Naive thymus-derived CD4-positive, alpha-beta T cell (primary cell): ENCODE data around the gene FBLL1. TPM values are rescaled to one million over a fixed set of nuclear protein-coding genes. Genes with fewer than 3 reads are reported as not detected.

Experiments
- ATAC-seq: fragments of 150-1000 bp; cut with Tn5 transposase; 2 replicates; pipeline ENCODE4 v1.10.0; 2021; ENCODE audit warnings: mild to moderate bottlenecking, moderate library complexity
- CTCF ChIA-PET: fragments of 350-600 bp; sonication (Branson Sonifier 250); formaldehyde crosslinking; loops from one replicate; lab custom pipeline; 2021; ENCODE audit warnings: antibody characterized with exemption; lab: Charles Lee
- POLR2A ChIA-PET: fragments of 350-600 bp; sonication (Branson Sonifier 250); formaldehyde crosslinking; loops from one replicate; lab custom pipeline; 2021; ENCODE audit warnings: antibody characterized with exemption, inconsistent platforms; lab: Charles Lee
- DNase-seq, 9 donors: peaks; one replicate each; pipeline versions ENCODE4 v3.0.0 to v3.0.0-alpha.2; 2020 to 2022; ENCODE audit warnings: mixed read lengths in 1 of 9
- H3K27ac ChIP-seq: one replicate; pipeline ENCODE4 v1.7.0; 2013; ENCODE audit warnings: mild to moderate bottlenecking, low read depth, low read length, moderate library complexity
- H3K27me3 ChIP-seq, 2 donors: one replicate each; pipeline ENCODE4 v1.7.0; 2013; ENCODE audit warnings: low read length in 2 of 2, mild to moderate bottlenecking in 2 of 2, moderate library complexity in 2 of 2; ENCODE audit not compliant: control insufficient read depth in 2 of 2, insufficient read depth in 2 of 2
- H3K36me3 ChIP-seq, 3 experiments: 1 replicate in 2 of 3; 2 replicates in 1 of 3; pipeline ENCODE4 v1.7.0; 2013; ENCODE audit warnings: low read length in 3 of 3, mild to moderate bottlenecking in 3 of 3, moderate library complexity in 1 of 3; ENCODE audit not compliant: insufficient read depth in 3 of 3, control insufficient read depth in 2 of 3
- H3K4me1 ChIP-seq, 2 donors: one replicate each; pipeline ENCODE4 v1.7.0; 2013; ENCODE audit warnings: low read length in 2 of 2, mild to moderate bottlenecking in 2 of 2, moderate library complexity in 1 of 2; ENCODE audit not compliant: control insufficient read depth in 2 of 2, insufficient read depth in 2 of 2
- H3K4me3 ChIP-seq: 2 replicates; pipeline ENCODE4 v1.7.0; 2013; ENCODE audit warnings: mild to moderate bottlenecking, low read length
- H3K9me3 ChIP-seq, 3 experiments: 1 replicate in 2 of 3; 2 replicates in 1 of 3; pipeline ENCODE4 v1.7.0; 2013; ENCODE audit warnings: low read length in 3 of 3; ENCODE audit not compliant: control insufficient read depth in 2 of 3
- H3K27ac Mint-ChIP-seq, 9 donors: one replicate each; pipeline ENCODE4 v1.8.0; 2020 to 2022; ENCODE audit warnings: mixed read lengths in 9 of 9, mild to moderate bottlenecking in 8 of 9, moderate library complexity in 5 of 9, inconsistent platforms in 2 of 9
- H3K27me3 Mint-ChIP-seq, 5 donors: one replicate each; pipeline ENCODE4 v1.8.0; 2021 to 2022; ENCODE audit warnings: mixed read lengths in 5 of 5, mild to moderate bottlenecking in 1 of 5
- H3K36me3 Mint-ChIP-seq, 5 donors: one replicate each; pipeline ENCODE4 v1.8.0; 2020 to 2022; ENCODE audit warnings: mixed read lengths in 5 of 5, mild to moderate bottlenecking in 3 of 5, inconsistent platforms in 1 of 5
- H3K4me1 Mint-ChIP-seq, 7 donors: one replicate each; pipeline ENCODE4 v1.8.0; 2020 to 2022; ENCODE audit warnings: mixed read lengths in 7 of 7, mild to moderate bottlenecking in 3 of 7, inconsistent platforms in 1 of 7
- H3K4me3 Mint-ChIP-seq, 10 donors: one replicate each; pipeline ENCODE4 v1.8.0; 2020 to 2022; ENCODE audit warnings: mild to moderate bottlenecking in 10 of 10, mixed read lengths in 10 of 10, moderate library complexity in 6 of 10, inconsistent platforms in 2 of 10
- H3K9me3 Mint-ChIP-seq, 11 donors: one replicate each; pipeline ENCODE4 v1.8.0; 2020 to 2022; ENCODE audit warnings: mixed read lengths in 11 of 11, mild to moderate bottlenecking in 4 of 11, inconsistent platforms in 1 of 11, moderate library complexity in 1 of 11
- intact Hi-C, 2 donors: fragments of 100-400 bp; cut with micrococcal nuclease; formaldehyde crosslinking; loops; one replicate each; pipeline ENCODE4 v1.15.1; 2023
- polyA plus RNA-seq, 2 donors: library from polyadenylated mRNA; unstranded; fragments of 300-500 nt; fragmentation: Illumina TruSeq; gene quantifications; one replicate each; pipeline ENCODE4 v1.2.3, GENCODE V29; 2021
- total RNA-seq, 6 experiments: library from RNA in 5 of 6; stranded (reverse) in 5 of 6; gene quantifications; 1 replicate in 5 of 6; 2 replicates in 1 of 6; pipeline ENCODE4 v1.2.3 and lab custom pipeline; 2021 to 2026

The FBLL1 gene
- total and polyA plus RNA-seq, 7 experiments from 2014 or later: 0.22 to 0.57 TPM; not detected in 5

DNA sequence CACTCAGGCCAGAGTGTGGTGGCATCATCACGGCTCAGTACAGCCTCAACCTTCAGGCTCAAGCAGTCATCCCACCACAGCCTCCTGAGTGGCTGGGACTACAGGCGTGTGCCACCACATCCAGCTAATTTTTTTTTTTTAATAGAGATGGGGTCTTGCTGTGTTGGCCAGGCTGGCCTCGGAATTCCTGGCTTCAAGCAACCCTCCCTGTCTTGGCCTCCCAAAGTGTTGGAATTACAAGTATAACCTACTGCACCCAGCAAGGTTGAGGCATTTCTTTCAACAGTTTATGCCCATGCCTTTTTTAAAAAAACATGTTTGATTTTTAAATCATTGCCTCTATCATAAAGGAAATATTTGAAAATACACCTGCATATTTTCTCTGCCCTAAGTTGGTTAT lies 40.0 kb upstream of the FBLL1 start:
- H3K9me3 Mint-ChIP-seq: no peaks in the 10 kb centered on the region
- H3K27me3 Mint-ChIP-seq: no peaks in the 10 kb centered on the region
- Histone ChIP-seq H3K9me3 (no peaks in the 10 kb centered on the region), H3K36me3 (peaks cover 13 to 55% (median 19%) of the 10 kb centered on the region in 3 experiments), H3K4me3 (no peak overlapping the region), H3K27me3 (no peaks in the 10 kb centered on the region), H3K27ac (no peak overlapping the region), H3K4me1 (peaks cover 7% of the 10 kb centered on the region in 2 donors)
- peaks cover 32 to 56% (median 48%) of the 10 kb centered on the region in 7 donors for H3K4me1 Mint-ChIP-seq
- H3K27ac Mint-ChIP-seq: no peak overlapping the region
- no peak for DNase-seq
- POLR2A ChIA-PET: interaction anchor here (0.6 to 2.9 kb wide), 2 partner anchors 91 to 1741 kb away, joined by 3 to 16 read pairs; partner anchors contain the start of gene PANK3
- H3K36me3 Mint-ChIP-seq: peaks cover 12 to 42% (median 29%) of the 10 kb centered on the region in 5 donors
- peak overlapping the region in 1 of 10 donors; percentile 24 for H3K4me3 Mint-ChIP-seq
- intact Hi-C loops: loop anchor here (5.0 to 10.0 kb wide), 2 partner anchors 104 to 1148 kb away; partner anchors contain the start of gene DOCK2 (in 1 of the 2)
- CTCF ChIA-PET: no interaction called here
- ATAC-seq: no peak

GRCh38 chr5:168494057-168494555 lies 35.0 kb upstream of the FBLL1 start:
- Histone ChIP-seq H3K9me3 (no peaks in the 10 kb centered on the region), H3K27me3 (no peaks in the 10 kb centered on the region), H3K4me3 (no peak overlapping the region), H3K27ac (no peak overlapping the region), H3K36me3 (peaks cover 14 to 83% (median 37%) of the 10 kb centered on the region in 3 experiments), H3K4me1 (no peaks in the 10 kb centered on the region)
- H3K4me3 Mint-ChIP-seq: no peak overlapping the region
- no peaks in the 10 kb centered on the region for H3K9me3 Mint-ChIP-seq
- H3K4me1 Mint-ChIP-seq: peaks cover 7 to 22% (median 16%) of the 10 kb centered on the region in 7 donors
- H3K27me3 Mint-ChIP-seq: no peaks in the 10 kb centered on the region
- ChIA-PET POLR2A (no interaction called here), CTCF (no interaction called here)
- intact Hi-C loops: no loop called here
- no peak overlapping the region for H3K27ac Mint-ChIP-seq
- H3K36me3 Mint-ChIP-seq: peaks cover 19 to 67% (median 45%) of the 10 kb centered on the region in 5 donors
- no peak for DNase-seq
- ATAC-seq: no peak

- DNase-seq: no peak
- intact Hi-C loops: no loop called here
- H3K36me3 ChIP-seq: peaks cover 10 to 53% (median 16%) of the 10 kb centered on the region in 3 experiments
Observed at GRCh38 chr5:168502563-168503237, 26.4 kb upstream of the FBLL1 start.

DNA sequence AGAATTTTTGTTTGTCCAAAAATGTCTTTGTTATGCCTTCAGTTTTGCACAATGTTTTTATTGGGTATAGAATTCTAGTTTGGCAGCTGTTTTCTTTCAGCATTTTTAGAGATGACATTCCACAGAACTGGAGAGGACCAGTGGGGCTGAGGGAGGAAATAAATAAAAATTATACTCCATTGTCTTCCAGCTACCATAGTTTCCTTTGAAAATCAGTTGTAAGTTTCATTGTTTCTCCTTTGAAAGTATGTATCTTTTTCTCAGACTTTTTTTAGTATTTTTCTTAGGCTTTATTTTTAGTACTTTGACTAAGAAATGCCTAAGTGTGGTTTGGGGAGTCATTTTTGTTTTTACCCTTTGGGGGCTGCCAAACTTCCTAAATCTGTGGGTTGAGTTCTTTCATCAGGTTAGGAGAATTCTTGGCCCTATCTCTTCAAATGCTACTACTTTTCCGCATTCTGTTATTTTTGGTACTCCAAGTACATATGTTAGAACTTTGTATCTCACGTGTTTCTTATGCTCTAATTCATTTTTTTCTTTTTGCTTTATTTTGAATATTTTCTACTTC lies 15.2 kb upstream of the FBLL1 start:
- no peaks in the 10 kb centered on the region for H3K27me3 Mint-ChIP-seq
- H3K27ac Mint-ChIP-seq: no peak overlapping the region
- ChIA-PET CTCF (no interaction called here), POLR2A (no interaction called here)
- H3K4me3 ChIP-seq: no peak overlapping the region
- peaks cover 29 to 94% (median 71%) of the 10 kb centered on the region in 5 donors for H3K36me3 Mint-ChIP-seq
- H3K4me1 Mint-ChIP-seq: peaks cover 0 to 6% (median 0%) of the 10 kb centered on the region in 7 donors
- H3K27me3 ChIP-seq: no peaks in the 10 kb centered on the region
- no peaks in the 10 kb centered on the region for H3K9me3 ChIP-seq
- intact Hi-C loops: loop anchor here in 1 of 2 donors (5.0 kb wide), 1 partner anchor 63 kb away; the partner anchor contains the start of gene PANK3
- peaks cover 0 to 25% (median 8%) of the 10 kb centered on the region in 11 donors for H3K9me3 Mint-ChIP-seq
- DNase-seq (no peak), ATAC-seq (no peak)
- H3K4me3 Mint-ChIP-seq: no peak overlapping the region
- H3K4me1 ChIP-seq: no peaks in the 10 kb centered on the region
- H3K27ac ChIP-seq: no peak overlapping the region
- peaks cover 5 to 88% (median 22%) of the 10 kb centered on the region in 3 experiments for H3K36me3 ChIP-seq

More at GRCh38 chr5:168502563-168503237, 26.4 kb upstream of the FBLL1 start:
- ChIA-PET POLR2A (no interaction called here), CTCF (no interaction called here)
- no peaks in the 10 kb centered on the region for H3K9me3 ChIP-seq
- no peak for ATAC-seq
- no peaks in the 10 kb centered on the region for H3K4me1 ChIP-seq
- Mint-ChIP-seq H3K4me3 (no peak overlapping the region), H3K4me1 (no peaks in the 10 kb centered on the region), H3K36me3 (peaks cover 5 to 43% (median 31%) of the 10 kb centered on the region in 5 donors), H3K27ac (peak overlapping the region in 2 of 9 donors; percentile 13 to 21), H3K9me3 (no peaks in the 10 kb centered on the region), H3K27me3 (no peaks in the 10 kb centered on the region)
- no peak overlapping the region for H3K4me3 ChIP-seq
- H3K27ac ChIP-seq: no peak overlapping the region
- no peaks in the 10 kb centered on the region for H3K27me3 ChIP-seq

DNA sequence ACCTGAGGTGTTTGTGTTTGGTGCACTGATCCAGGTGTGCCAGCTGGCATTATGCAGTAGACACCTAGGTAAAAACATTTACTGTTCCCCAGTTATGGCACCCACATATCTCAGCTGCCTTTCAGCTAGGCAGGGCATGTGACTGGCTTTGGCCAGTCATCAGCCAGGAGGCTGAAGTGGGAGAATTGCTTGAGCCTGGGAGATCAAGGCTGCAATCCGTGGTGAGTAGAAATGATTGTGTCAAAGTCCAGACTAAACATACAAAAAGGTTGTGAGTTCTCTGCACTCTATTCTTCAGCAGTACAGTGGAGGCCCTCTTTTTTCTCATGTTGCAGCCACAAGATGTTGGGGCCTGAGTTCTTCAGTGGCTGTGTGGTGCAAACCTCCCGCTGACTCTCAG lies 3.2 kb upstream of the FBLL1 start:
- CTCF ChIA-PET: no interaction called here
- H3K36me3 Mint-ChIP-seq: peaks cover 0 to 10% (median 3%) of the 10 kb centered on the region in 5 donors
- Histone ChIP-seq H3K27ac (no peak overlapping the region), H3K27me3 (peaks cover 0 to 6% of the 10 kb centered on the region in 2 donors), H3K9me3 (no peaks in the 10 kb centered on the region), H3K4me3 (no peak overlapping the region), H3K36me3 (no peaks in the 10 kb centered on the region), H3K4me1 (no peaks in the 10 kb centered on the region)
- peaks cover 0 to 13% (median 4%) of the 10 kb centered on the region in 11 donors for H3K9me3 Mint-ChIP-seq
- peaks cover 4 to 18% (median 14%) of the 10 kb centered on the region in 7 donors for H3K4me1 Mint-ChIP-seq
- POLR2A ChIA-PET: no interaction called here
- no peak overlapping the region for H3K27ac Mint-ChIP-seq
- peaks cover 19 to 29% (median 27%) of the 10 kb centered on the region in 5 donors for H3K27me3 Mint-ChIP-seq
- intact Hi-C loops: no loop called here
- no peak for ATAC-seq
- DNase-seq: no peak
- no peak overlapping the region for H3K4me3 Mint-ChIP-seq

DNA sequence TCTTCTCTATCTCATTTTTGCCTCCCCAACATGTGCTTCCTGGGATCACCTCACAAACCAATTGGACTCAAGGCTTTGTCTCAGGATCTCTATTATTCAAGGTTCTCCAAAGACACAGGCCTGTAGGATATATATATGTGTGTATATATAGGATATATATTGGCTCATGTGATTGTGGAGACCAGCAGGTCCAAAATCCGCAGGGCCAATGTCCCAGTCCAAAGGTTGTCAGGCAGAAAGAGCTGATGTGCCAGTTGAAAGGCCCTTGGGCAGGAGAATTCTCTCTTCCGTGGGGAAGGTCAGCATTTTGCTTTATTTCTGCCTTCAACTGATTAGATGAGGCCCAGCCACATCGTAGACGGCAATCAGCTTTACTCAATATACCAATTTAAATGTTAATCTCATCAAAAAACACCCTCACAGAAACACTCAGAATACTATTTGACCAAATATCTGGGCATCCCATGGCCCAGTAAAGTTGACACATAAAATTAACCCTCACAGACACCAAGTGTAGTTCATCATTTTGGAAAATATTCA lies 1.3 kb upstream of the FBLL1 start:
- H3K4me1 ChIP-seq: no peaks in the 10 kb centered on the region
- H3K9me3 ChIP-seq: no peaks in the 10 kb centered on the region
- H3K27ac ChIP-seq: no peak overlapping the region
- H3K9me3 Mint-ChIP-seq: peaks cover 0 to 13% (median 4%) of the 10 kb centered on the region in 11 donors
- H3K36me3 ChIP-seq: no peaks in the 10 kb centered on the region
- POLR2A ChIA-PET: no interaction called here
- DNase-seq: no peak
- intact Hi-C loops: loop anchor here in 1 of 2 donors (2.0 kb wide), 1 partner anchor 51 kb away; the partner anchor contains the start of gene PANK3
- H3K4me1 Mint-ChIP-seq: peaks cover 4 to 18% (median 14%) of the 10 kb centered on the region in 7 donors
- peaks cover 24 to 44% (median 38%) of the 10 kb centered on the region in 5 donors for H3K27me3 Mint-ChIP-seq
- ATAC-seq: no peak
- CTCF ChIA-PET: no interaction called here
- peaks cover 0 to 18% of the 10 kb centered on the region in 2 donors for H3K27me3 ChIP-seq
- H3K36me3 Mint-ChIP-seq: peaks cover 0 to 5% (median 3%) of the 10 kb centered on the region in 5 donors
- H3K27ac Mint-ChIP-seq: no peak overlapping the region
- no peak overlapping the region for H3K4me3 ChIP-seq
- H3K4me3 Mint-ChIP-seq: peak overlapping the region in 6 of 10 donors; percentile 27 to 88 (median 73)
